Stimulated activated CD4-positive, alpha-beta T cell treated with anti-CD3 and anti-CD28 coated beads, Interleukin-4, amount 100 ng/mL, for 1 hour (primary cell): ENCODE data around the gene ANKRD36B.
"Not testable (repeated sequence)": the region's sequence is repeated elsewhere in the genome, so short reads cannot be mapped to it uniquely, and the experiment has no call there.

Experiments
- DNase-seq: peaks from one replicate; pipeline ENCODE4 v3.0.0-alpha.2; 2020

ANKRD36B gene

DNA sequence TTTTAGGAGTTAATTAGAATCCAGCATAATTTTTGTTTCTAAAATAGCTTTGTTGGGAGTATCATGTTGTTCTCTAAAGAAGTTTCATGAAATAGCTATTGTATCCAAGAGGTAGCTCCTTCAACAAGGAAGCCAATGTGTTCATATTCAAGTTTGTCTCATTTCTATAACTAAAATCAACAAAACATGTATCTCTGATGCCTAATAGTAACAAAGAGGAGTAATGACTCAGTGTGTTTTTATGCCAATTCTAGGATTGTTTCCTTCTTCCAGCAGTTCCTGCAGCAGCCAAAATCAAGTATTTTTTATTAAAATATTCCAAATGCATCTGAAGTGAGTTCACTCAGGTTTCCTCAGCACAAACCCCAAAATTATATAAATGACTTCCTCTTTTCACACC is 41.1 kb downstream of the ANKRD36B start:
- not testable (repeated sequence) for DNase-seq

DNA sequence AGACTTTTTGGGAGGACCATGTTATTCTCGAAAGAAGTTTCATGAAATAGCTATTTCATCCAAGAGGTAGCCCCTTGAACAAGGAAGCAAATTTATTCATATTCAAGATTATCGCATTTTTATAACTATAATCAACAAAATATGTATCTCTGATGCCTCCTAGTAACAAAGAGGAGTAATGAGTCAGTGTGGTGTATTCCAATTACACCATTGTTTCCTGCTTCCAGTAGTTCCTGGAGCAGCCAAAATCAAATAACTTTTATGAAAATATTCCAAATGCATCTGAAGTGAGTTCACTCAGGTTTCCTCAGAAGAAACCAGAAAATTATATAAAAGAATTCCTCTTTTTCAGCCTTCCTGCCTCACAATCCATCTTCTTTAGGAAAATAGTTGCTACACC is 43.0 kb downstream of the ANKRD36B start:
- DNase-seq = no peak

DNA sequence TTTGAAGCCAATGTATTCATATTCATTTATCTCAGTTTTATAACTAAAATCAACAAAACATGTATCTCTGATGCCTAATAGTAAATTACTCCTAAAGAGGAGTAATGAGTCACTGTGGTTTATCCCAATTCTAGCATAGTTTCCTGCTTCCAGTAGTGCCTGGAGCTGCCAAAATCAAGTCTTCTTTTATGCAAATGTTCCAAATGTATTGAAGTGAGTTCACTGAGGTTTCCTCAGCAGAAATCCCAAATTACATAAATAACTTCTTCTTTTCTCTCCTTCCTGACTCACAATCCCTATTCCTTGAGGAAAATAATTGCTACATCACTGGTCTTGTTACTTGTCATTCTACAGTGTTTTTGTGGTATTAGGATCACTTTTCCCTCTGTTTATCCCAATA is 44.8 kb downstream of the ANKRD36B start:
- DNase-seq = not testable (repeated sequence)

DNA sequence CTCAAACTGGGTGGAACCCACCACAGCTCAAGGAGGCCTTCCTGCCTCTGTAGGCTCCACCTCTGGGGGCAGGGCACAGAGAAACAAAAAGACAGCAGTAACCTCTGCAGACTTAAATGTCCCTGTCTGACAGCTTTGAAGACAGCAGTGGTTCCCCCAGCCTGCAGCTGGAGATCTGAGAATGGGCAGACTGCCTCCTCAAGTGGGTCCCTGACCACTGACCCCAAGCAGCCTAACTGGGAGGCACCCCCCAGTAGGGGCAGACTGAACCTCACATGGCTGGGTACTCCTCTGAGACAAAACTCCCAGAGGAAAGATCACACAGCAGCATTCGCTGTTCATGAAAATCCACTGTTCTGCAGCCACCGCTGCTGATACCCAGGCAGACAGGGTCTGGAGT is 63.8 kb downstream of the ANKRD36B start:
- not testable (repeated sequence) for DNase-seq

DNA sequence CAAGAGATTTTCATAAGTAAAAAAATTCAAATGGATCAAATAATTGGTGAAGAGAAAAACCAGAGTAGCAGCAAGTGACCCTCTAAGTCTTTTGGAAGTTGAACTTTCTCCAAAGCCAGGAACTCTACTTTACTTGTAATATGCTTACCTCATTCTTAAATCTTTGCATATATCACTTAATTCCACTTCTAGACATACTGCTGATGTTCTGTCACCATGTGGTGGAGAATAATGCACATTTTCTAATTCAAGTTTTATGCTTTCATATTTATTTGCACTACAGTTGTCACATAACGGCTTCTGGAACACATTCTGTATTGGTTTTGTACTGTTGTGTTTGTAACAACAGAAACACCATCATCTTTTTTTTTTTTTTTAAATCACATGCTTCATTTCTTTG is 65.9 kb downstream of the ANKRD36B start:
- DNase-seq = not testable (repeated sequence)

DNA sequence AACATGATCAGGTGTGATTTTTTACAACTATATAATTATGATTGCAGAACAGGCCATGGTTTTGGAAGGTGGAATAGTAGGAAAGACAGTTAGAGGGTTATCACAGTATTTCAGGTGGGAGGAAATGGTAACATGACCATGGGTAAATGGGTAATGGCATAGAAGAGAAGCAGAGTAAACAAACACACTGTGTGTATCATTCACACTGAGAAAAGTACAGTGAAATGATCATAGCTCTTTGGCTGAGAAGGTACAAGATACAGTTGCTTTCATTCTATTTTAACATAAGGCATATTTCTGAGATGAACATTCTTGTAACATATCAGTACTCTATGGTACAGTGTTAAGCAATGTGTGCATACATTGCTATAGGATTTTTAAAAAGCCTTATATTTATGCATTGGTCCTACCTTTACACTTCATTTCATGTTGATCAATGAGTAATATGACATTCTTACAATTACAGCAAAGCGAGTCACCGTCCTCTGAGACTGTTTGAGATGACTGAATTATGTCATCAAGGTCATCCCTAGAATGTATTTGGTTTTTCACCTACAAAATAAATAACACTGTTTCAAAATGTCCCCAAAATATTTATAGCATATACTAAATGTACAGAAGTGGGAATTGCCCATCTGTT is 66.6 kb downstream of the ANKRD36B start:
- not testable (repeated sequence) for DNase-seq

DNA sequence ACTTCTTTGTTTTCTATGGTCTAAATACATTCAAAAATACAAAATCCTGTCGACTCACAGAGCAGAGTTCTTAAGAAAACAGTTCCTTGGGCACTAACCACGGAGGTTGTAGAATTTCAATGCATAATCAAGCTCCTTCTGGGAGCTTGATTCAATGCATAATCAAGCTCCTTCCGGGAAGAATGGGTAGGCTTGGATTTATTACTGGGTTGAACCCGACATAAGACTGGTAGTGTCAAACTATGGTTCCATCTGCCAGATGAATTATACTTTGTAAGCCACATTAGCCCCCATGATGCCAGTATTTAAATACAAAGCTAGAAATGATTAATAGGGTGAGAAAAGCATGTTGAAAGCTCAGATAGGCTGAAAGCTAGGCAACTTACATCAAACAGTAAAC is 94.0 kb downstream of the ANKRD36B start:
- not testable (repeated sequence) for DNase-seq

DNA sequence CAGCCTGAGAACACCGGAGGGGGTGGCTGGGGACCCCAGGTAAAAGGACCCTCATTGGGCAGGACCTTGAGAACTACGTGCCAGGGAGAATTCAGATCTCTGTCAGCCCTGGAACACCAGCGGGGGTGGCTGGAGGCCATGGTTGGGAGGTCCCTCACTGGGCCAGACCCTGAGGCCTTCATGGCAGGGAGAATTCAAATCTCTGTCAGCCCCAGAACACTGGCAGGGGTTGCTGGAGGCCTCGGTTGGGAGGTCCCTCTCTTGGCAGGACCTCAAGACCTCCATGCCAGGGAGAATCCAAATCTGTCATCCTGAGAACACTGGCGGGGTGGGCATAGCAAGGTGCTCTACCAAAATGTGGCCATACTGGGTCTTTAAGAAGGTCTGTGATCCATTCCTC is 99.5 kb downstream of the ANKRD36B start:
- DNase-seq = peak; percentile 1
